ENCODE results near the gene KPNA6.

The KPNA6 gene

DNA sequence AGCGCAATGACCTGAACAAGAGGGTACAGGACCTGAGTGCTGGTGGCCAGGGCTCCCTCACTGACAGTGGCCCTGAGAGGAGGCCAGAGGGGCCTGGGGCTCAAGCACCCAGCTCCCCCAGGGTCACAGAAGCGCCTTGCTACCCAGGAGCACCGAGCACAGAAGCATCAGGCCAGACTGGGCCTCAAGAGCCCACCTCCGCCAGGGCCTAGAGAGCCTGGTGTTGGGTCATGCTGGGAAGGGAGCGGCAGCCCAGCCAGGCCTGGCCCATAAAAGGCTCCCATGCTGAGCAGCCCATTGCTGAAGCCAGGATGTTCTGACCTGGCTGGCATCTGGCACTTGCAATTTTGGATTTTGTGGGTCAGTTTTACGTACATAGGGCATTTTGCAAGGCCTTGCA lies 87.1 kb downstream of the KPNA6 start:
- no peak for DNase-seq (ENCODE audit: low read depth)
- no peak overlapping the region for H3K4me3 ChIP-seq (ENCODE audit: low read length)
- TF ChIP-seq, protein P1, sequence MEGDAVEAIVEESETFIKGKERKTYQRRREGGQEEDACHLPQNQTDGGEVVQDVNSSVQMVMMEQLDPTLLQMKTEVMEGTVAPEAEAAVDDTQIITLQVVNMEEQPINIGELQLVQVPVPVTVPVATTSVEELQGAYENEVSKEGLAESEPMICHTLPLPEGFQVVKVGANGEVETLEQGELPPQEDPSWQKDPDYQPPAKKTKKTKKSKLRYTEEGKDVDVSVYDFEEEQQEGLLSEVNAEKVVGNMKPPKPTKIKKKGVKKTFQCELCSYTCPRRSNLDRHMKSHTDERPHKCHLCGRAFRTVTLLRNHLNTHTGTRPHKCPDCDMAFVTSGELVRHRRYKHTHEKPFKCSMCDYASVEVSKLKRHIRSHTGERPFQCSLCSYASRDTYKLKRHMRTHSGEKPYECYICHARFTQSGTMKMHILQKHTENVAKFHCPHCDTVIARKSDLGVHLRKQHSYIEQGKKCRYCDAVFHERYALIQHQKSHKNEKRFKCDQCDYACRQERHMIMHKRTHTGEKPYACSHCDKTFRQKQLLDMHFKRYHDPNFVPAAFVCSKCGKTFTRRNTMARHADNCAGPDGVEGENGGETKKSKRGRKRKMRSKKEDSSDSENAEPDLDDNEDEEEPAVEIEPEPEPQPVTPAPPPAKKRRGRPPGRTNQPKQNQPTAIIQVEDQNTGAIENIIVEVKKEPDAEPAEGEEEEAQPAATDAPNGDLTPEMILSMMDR (conservative IDR thresholded peaks at IDR 0.05; ENCODE audit: low read length), result no peak

- TF ChIP-seq, protein P1 (conservative IDR thresholded peaks at IDR 0.05; ENCODE audit: low read length), result no peak
- DNase-seq (ENCODE audit: low read depth), result no peak
- no peak overlapping the region for H3K4me3 ChIP-seq (ENCODE audit: low read length)
These were observed 87.7 kb downstream of the KPNA6 start for GRCh38 chr1:32195531-32195930.

DNA sequence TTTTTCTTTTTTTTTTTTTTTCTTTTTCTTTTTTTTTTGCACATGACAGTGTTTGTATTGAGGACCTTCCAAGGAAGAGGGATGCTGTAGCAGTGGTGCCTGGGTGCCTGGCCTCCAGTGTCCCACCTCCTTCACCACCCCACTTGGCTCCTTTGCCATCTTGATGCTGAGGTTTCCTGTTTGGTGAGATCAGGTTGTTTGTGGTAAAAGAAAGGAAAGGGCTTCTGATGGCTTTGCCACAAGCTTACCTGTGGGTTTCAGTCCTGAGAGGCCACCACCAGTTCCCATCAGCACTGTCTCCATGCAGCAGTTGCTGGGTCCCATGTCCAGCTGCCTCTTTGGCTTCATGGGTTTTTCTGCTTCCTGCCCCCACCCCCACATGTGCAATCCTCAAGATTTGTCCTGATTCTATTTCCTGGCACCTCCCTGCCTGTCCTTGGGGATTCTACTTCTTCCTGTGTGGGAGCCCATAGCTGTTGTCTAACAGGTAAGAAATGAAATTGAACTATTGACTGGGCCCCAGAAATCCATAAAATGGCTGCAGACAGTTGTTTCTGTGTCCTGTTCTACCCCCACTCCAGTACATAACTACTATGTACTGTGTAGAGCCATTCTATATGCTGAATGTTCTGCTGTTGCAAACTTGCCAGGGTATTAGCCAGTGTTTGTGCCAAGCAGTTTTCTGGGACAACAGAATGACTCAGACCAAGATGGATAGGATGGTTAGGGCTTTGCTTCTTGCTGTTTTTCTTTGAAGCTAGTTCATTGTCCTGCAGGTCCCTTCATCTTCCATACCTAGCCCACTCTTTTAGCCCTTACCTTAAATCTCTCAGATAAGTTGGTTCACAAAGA lies 88.3 kb downstream of the KPNA6 start:
- TF ChIP-seq, protein P1 (conservative IDR thresholded peaks at IDR 0.05; ENCODE audit: low read length), result no peak
- DNase-seq (ENCODE audit: low read depth), result no peak
- no peak overlapping the region for H3K4me3 ChIP-seq (ENCODE audit: low read length)

- no peak for DNase-seq (ENCODE audit: low read depth)
- no peak overlapping the region for H3K4me3 ChIP-seq (ENCODE audit: low read length)
- TF ChIP-seq, protein P1 (conservative IDR thresholded peaks at IDR 0.05; ENCODE audit: low read length), result no peak
These were observed 89.2 kb downstream of the KPNA6 start for GRCh38 chr1:32197074-32197473.

DNA sequence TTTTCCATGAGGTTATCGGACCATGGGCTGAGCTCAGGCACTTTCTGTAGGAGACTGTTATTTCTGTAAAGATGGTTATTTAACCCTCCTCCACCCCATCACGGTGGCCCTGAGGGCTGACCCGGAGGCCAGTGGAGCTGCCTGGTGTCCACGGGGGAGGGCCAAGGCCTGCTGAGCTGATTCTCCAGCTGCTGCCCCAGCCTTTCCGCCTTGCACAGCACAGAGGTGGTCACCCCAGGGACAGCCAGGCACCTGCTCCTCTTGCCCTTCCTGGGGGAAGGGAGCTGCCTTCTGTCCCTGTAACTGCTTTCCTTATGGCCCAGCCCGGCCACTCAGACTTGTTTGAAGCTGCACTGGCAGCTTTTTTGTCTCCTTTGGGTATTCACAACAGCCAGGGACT lies 90.0 kb downstream of the KPNA6 start:
- no peak for DNase-seq (ENCODE audit: low read depth)
- no peak overlapping the region for H3K4me3 ChIP-seq (ENCODE audit: low read length)
- TF ChIP-seq, protein P1 (conservative IDR thresholded peaks at IDR 0.05; ENCODE audit: low read length), result no peak

DNA sequence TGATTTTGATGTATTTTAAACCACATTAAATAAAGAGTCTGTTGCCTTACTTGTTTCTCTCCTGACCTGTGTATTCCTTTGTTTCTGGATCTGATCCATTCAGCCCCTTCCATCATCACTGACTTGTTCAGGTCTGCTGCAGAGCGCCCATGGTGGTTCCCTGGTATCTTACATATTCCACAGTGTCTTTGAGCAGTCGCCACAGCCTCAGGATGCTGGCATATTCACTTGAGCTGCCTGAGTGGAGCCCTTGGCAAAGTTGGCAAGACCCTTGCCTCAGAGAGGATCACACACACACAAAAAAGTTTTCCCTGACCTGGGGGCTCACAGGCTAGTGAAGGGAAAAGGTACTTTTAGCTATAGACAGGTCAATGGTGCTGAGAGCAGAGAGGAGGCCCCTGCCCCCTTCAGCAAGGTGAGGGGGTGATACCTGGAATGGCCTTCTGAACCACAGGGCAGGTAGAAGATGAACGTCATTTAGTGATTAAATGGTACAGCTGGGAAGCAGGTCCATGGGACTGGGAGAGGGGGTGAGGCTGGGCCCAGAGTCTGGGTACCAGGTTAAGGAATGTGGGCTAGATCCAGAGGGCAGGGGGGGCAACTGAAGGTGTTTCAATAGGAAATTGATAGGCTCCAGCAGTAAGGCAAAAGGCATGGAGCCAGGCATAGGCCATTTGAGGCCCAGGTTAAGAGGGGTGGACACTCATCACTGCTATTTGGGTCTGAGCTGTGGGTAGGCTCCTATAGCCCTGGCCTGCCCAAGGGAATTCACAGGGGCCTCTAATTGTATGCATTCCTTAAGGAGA lies 90.6 kb downstream of the KPNA6 start:
- TF ChIP-seq, protein P1 (conservative IDR thresholded peaks at IDR 0.05; ENCODE audit: low read length), result no peak
- no peak for DNase-seq (ENCODE audit: low read depth)
- H3K4me3 ChIP-seq (ENCODE audit: low read length), result no peak overlapping the region
